Central memory CD8-positive, alpha-beta T cell (primary cell): Measurements from ENCODE around the gene JPH3.

Experiments used
- ATAC-seq: fragments of 150-1000 bp; cut with Tn5 transposase; replicated peaks from 2 replicates; pipeline ENCODE4 v1.10.0; 2022; ENCODE audit warnings: mild to moderate bottlenecking, moderate FRiP score, moderate number of reproducible peaks; ENCODE audit not compliant: poor library complexity, severe bottlenecking; ENCODE audit errors: extremely low read depth
- DNase-seq, 2 donors: peaks; one replicate each; pipeline ENCODE4 v3.0.0; 2021; ENCODE audit warnings: low spot score in 2 of 2
- H3K27ac Mint-ChIP-seq: one replicate; pipeline ENCODE4 v1.8.0; 2022; ENCODE audit warnings: low read depth, mild to moderate bottlenecking, moderate library complexity, mixed read lengths
- H3K27me3 Mint-ChIP-seq: one replicate; pipeline ENCODE4 v1.8.0; 2022; ENCODE audit warnings: mixed read lengths
- H3K36me3 Mint-ChIP-seq: one replicate; pipeline ENCODE4 v1.8.0; 2022; ENCODE audit warnings: mild to moderate bottlenecking, moderate library complexity, mixed read lengths; ENCODE audit not compliant: insufficient read depth
- H3K4me1 Mint-ChIP-seq: one replicate; pipeline ENCODE4 v1.8.0; 2022; ENCODE audit warnings: mixed read lengths
- H3K4me3 Mint-ChIP-seq: one replicate; pipeline ENCODE4 v1.8.0; 2022; ENCODE audit warnings: mild to moderate bottlenecking, moderate library complexity, mixed read lengths
- H3K9me3 Mint-ChIP-seq: one replicate; pipeline ENCODE4 v1.8.0; 2022; ENCODE audit warnings: mixed read lengths

Gene JPH3

DNA sequence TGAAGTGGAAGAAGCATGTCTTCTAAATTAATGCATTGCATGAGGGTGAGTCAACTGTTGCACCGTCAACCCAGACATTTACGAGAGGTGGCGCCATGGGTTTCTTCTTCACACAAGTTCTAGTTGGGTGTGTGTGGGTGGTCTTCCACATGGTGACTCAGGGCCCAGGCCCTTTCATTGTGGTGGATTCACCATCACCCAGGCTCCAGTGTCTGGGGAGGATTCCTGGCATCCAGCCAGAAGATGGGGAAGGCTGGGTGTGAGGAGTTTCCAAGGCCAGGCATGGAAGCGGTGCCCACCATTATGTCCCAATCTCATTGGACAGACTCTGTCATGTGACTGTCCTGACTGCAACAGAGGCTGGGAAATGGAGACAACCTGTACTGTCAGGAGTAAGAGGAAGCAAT lies 21.4 kb upstream of the JPH3 start:
- Mint-ChIP-seq H3K9me3 (no peaks in the 10 kb centered on the region), H3K36me3 (peaks cover 1% of the 10 kb centered on the region), H3K27ac (no peak overlapping the region), H3K27me3 (peaks cover 83% of the 10 kb centered on the region), H3K4me3 (no peak overlapping the region), H3K4me1 (no peaks in the 10 kb centered on the region)
- DNase-seq (no peak), ATAC-seq (no peak)

DNA sequence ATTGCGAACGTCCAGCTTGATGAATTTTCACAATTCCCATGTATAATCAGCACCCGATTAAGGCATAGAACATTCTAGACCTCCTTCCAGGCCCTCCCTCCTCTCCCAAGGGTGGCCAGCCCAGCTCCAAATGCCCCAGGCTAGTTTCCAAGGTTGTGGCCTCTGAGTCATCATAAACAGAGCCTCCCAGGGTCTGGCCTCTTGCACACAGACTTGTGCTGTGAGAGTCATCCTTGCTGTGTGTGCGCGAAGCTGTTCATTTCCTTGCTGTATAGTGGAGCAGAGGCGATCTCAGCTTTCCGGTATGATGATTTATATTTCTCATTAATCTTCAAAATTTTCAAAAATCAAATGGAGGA lies 20.5 kb upstream of the JPH3 start:
- DNase-seq: no peak

DNA sequence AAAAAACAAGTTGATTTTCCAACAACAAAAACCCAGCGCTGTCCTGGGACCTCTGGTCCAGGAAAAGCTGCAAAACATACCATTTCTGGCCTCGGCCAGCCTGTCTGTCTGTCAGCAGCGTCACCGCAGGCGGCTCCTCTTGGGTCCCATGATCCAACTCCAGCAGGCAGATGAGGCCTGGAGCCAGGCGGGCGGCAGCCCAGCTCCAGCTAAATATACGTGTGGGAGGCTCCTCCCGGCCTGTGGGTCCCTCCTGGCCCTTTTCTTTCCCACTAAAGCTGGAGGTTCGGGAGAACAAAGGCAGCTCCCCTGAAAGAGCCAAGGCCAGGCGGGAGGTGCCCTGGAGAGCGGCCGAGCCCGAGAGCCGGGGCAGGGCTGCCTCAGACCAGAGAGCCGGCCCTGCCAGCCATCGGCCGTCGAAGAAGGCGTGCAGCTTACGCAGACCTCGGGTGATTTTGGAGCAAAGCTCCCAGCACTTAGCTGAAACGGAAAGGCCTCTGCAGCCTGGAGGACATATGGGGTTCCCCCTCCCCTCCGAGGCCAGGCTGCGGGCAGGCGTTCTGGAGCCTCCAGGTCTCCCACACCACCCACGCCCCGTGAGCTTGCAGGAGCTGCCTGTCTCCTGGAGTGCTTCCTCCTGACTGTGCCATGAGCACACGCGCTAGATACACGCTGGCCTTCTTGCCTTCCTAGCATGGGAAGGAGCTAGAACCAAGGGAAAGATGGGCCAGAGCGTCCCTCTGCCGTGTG lies 19.9 kb upstream of the JPH3 start:
- no peaks in the 10 kb centered on the region for H3K9me3 Mint-ChIP-seq
- no peak overlapping the region for H3K4me3 Mint-ChIP-seq
- no peak overlapping the region for H3K27ac Mint-ChIP-seq
- DNase-seq: no peak
- H3K4me1 Mint-ChIP-seq: no peaks in the 10 kb centered on the region
- ATAC-seq: no peak
- peaks cover 82% of the 10 kb centered on the region for H3K27me3 Mint-ChIP-seq
- H3K36me3 Mint-ChIP-seq: peaks cover 1% of the 10 kb centered on the region

More for the DNA sequence above, 20.5 kb upstream of the JPH3 start:
- Mint-ChIP-seq H3K36me3 (peaks cover 1% of the 10 kb centered on the region), H3K27ac (no peak overlapping the region), H3K9me3 (no peaks in the 10 kb centered on the region), H3K4me1 (no peaks in the 10 kb centered on the region), H3K27me3 (peaks cover 84% of the 10 kb centered on the region), H3K4me3 (no peak overlapping the region)
- no peak for ATAC-seq

DNA sequence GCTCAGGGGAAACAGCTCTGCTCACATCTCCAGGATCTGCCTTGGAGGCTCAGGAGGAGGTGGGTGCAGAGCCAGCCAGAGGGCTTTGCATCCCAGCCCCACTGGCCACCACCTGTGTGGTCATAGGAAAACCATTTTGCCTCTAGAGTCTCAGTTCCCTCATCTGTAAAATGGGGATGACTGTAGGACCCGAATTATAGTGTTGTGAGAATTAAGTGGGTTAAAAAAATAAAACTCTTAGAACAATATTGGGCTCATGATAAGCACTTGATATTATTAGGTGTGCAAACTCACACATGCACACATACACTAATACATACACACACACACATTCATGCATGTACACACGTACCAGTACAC lies 19.4 kb upstream of the JPH3 start:
- Mint-ChIP-seq H3K27me3 (peaks cover 82% of the 10 kb centered on the region), H3K4me1 (no peaks in the 10 kb centered on the region), H3K9me3 (no peaks in the 10 kb centered on the region), H3K4me3 (no peak overlapping the region), H3K27ac (no peak overlapping the region), H3K36me3 (peaks cover 1% of the 10 kb centered on the region)
- DNase-seq (no peak), ATAC-seq (no peak)

DNA sequence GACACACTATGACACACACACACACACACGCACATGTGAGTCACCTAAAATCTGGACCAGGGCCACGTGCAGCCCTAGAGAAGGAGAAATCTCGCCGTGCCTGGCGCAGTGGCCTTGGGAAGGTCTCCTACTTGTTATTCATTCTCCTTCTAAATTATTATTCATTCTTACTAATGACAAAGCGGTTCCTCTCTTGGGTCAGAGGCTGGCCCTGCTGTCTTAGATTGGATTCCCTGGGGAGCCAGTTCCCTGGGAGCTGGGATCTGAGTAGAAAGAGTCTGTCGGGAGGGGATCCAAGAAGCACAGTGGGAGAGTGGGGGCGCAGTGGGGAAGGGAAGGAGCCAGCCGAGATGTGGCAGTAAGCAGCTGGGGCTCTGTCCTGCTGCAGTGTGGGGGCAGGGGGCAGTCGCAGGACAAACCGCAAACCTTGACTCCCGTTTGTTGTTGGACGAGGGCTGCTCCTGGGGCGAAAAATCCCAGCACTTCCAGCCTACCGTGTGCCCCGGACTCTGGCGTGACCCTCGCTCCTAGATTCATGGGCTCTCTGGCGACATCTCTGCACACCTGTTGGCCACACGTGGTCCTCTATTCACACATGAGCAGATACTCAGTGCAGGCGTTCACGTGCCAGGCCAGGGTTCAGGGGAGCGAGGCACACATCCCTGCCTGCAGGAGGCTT lies 18.7 kb upstream of the JPH3 start:
- H3K27ac Mint-ChIP-seq: no peak overlapping the region
- no peaks in the 10 kb centered on the region for H3K9me3 Mint-ChIP-seq
- peaks cover 1% of the 10 kb centered on the region for H3K36me3 Mint-ChIP-seq
- H3K27me3 Mint-ChIP-seq: peaks cover 76% of the 10 kb centered on the region
- H3K4me1 Mint-ChIP-seq: no peaks in the 10 kb centered on the region
- no peak for DNase-seq
- no peak for ATAC-seq
- H3K4me3 Mint-ChIP-seq: no peak overlapping the region

DNA sequence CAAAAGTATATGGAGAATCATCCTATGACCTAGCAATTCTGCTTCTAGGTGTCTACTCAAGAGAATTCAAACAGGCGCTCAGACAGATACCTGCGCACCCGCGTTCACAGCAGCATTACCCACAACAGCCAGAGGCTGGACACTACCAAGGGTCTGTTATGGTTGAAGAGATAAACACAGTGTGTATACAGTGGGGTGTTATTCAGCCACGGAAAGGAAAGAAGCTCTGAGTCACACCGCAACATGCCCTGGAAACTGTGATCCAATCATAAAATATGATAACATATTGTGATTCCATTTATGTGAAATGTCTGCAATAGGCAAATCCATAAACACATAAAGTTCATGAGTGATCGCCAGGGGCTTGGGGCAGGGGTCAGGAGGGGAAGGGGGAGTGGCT lies 18.0 kb upstream of the JPH3 start:
- Mint-ChIP-seq H3K27ac (no peak overlapping the region), H3K9me3 (no peaks in the 10 kb centered on the region), H3K36me3 (peaks cover 1% of the 10 kb centered on the region), H3K4me1 (no peaks in the 10 kb centered on the region), H3K4me3 (no peak overlapping the region), H3K27me3 (peaks cover 75% of the 10 kb centered on the region)
- ATAC-seq (no peak), DNase-seq (no peak)

DNA sequence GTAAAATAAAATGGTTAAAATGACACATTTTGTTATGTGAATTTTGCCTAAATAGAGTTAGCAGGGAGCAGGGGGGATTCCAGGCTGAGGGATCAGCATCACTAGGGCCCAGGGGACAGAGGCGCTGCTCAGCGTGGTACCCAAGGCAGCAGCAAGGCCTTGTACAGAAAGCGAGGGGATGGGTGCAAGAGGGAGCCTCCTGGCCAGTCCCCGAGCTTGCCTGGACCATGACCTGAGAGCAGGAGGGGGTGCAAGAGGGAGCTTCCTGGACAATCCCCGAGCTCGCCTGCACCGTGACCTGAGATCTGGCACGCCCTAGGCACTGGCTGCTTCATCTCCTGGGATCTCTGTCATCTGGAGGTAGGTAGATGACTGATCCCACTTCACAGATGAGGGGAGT lies 17.3 kb upstream of the JPH3 start:
- Mint-ChIP-seq H3K27ac (no peak overlapping the region), H3K36me3 (peaks cover 1% of the 10 kb centered on the region), H3K27me3 (peaks cover 72% of the 10 kb centered on the region), H3K9me3 (no peaks in the 10 kb centered on the region), H3K4me3 (no peak overlapping the region), H3K4me1 (no peaks in the 10 kb centered on the region)
- DNase-seq: no peak
- ATAC-seq: no peak

DNA sequence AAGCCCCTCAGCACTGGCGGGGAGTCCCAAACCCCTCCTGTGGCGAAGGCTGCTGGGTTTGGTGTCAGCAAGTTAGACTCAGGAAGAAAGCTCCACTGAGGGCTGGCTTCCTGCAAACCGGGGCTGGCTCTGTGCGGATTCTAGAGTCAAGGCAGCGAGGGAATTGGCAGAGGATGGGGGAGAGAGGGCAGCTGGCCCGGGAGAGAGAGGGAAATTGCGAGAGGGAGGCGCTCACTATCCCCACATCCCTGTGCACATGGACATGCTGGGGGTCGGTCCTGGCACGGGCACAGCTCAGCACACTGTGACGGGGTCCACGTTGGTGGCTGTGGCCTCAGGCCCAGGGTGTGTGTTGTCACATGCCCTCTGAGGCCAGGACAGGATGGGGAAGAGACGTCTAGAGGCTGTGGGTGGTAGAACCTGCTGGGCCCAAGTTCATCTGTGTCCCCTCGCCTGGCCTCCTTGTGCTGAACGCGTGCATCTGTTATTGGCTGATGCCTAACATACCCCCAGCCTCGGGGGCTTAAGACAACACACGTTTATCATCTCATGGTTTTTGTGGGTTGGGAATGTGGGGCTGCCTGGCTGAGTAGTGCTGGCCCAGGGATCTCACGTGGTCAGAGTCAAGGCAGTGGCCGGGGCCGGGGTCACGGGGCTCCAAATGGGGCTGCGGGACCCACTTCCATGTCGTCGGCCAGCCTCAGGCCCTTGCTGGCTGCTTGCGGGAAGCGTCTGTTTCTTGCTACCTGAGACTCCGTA lies 16.7 kb upstream of the JPH3 start:
- no peak for DNase-seq
- no peak for ATAC-seq
- peaks cover 65% of the 10 kb centered on the region for H3K27me3 Mint-ChIP-seq
- H3K36me3 Mint-ChIP-seq: no peaks in the 10 kb centered on the region
- no peak overlapping the region for H3K27ac Mint-ChIP-seq
- no peaks in the 10 kb centered on the region for H3K4me1 Mint-ChIP-seq
- no peaks in the 10 kb centered on the region for H3K9me3 Mint-ChIP-seq
- no peak overlapping the region for H3K4me3 Mint-ChIP-seq

DNA sequence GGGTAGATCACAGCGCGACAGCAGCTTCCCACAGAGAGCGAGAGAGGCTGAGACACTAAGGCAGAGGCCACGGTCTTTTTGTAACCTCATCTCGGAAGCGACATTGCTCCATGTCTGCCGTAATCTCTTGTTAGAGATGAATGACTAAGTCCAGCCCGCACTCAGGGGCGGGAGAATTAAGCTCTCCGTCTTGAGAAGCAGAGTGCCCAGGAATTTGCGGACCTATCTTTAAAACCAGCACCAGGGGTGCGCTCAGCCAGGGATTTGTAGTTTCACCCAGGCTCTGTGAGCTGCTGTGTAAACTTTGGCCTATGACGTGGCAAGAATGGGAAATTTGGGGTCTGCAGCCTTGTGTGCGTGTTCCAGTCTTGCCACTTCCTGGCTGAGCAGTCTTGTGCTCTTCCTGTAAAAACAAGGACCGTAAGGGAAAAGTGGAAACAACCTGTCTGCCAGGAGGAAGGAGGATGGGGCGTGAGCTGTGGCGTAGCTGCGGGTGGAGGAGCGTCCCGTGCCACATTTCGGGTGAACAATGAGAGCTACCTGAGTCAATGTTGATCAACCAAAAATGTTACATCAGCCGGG lies 16.0 kb upstream of the JPH3 start:
- H3K27ac Mint-ChIP-seq: no peak overlapping the region
- no peak for DNase-seq
- no peaks in the 10 kb centered on the region for H3K4me1 Mint-ChIP-seq
- no peaks in the 10 kb centered on the region for H3K9me3 Mint-ChIP-seq
- no peak for ATAC-seq
- H3K4me3 Mint-ChIP-seq: no peak overlapping the region
- no peaks in the 10 kb centered on the region for H3K36me3 Mint-ChIP-seq
- peaks cover 65% of the 10 kb centered on the region for H3K27me3 Mint-ChIP-seq

DNA sequence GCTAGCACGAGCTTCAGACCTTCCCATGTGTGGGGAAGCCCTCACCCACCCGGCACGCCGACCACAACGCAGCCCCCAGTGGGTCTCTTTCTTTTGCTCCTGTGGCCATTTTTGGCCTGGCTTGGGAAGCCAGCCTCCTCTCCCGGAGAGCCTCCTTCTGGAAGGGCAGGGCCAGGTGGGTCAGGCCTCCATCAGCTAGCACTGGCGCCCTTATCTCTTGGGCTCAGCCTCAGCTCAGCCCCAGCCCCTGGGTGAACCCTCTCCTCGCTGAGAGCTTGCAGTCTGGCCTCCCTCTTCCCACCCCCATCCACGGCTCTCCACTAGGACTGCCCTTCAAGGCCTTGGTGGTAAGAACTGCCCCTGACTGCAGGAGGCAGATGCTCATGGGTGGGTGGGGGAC lies 14.7 kb upstream of the JPH3 start:
- H3K9me3 Mint-ChIP-seq: no peaks in the 10 kb centered on the region
- H3K27me3 Mint-ChIP-seq: peaks cover 61% of the 10 kb centered on the region
- no peak overlapping the region for H3K27ac Mint-ChIP-seq
- no peaks in the 10 kb centered on the region for H3K4me1 Mint-ChIP-seq
- no peaks in the 10 kb centered on the region for H3K36me3 Mint-ChIP-seq
- ATAC-seq (no peak), DNase-seq (no peak)
- H3K4me3 Mint-ChIP-seq: no peak overlapping the region

DNA sequence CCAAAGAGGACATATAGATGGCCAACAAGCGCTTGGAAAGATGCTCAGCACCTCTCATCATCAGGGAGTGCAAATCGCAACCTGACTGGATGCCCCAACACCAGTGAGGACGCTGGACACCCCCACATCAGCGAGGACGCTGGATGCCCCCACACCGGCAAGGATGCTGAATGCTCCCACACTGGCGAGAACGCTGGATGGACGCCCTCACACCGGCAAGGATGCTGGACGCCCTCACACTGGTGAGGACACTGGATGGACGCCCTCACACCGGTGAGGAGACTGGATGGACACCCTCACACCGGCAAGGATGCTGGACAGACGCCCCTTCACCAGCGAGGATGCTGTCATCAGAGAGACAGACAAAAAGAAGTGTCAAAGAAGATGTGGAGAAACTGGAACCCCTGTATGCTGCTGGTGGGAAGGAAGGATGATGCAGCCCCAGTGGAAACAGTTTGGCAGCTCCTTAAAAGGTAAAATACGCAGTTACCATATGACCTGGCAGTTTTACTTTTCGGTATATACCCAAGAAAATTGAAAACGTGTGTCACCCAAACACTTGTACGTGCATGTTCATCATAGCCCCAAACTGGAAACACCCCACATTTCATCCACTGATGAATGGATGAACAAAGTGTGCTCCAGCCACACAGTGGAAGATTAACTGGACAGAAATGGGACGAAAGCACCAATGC lies 10.1 kb upstream of the JPH3 start:
- peaks cover 19% of the 10 kb centered on the region for H3K27me3 Mint-ChIP-seq
- no peak overlapping the region for H3K4me3 Mint-ChIP-seq
- ATAC-seq (no peak), DNase-seq (no peak)
- no peaks in the 10 kb centered on the region for H3K4me1 Mint-ChIP-seq
- H3K27ac Mint-ChIP-seq: no peak overlapping the region
- no peaks in the 10 kb centered on the region for H3K36me3 Mint-ChIP-seq
- H3K9me3 Mint-ChIP-seq: no peaks in the 10 kb centered on the region

DNA sequence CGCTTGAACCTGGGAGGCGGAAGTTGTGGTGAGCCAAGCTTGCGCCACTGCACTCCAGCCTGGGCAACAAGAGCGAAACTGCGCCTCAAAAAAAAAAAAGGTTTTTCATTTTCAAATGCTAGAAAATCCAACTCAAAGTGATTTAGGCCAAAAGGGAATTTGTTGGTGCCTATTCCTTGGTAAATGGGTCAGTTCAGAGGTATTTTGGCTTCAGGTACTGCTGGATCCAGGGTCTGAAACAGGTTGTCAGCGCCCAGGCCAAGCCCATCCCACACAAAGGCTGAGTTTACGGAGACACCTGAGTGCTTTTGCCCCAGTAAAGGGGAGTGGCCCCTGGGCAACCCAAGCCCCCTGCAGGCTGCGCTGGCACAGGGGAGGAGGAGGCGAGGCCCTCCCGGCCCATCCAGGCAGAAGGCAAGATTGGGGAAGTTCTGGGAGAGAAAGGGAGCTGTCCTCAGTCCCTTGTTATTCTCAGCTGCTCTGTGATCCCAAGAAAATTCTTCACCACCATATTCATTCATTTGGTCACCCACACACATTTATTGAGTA lies 8.5 kb upstream of the JPH3 start:
- Mint-ChIP-seq H3K4me1 (no peaks in the 10 kb centered on the region), H3K27me3 (peaks cover 18% of the 10 kb centered on the region), H3K27ac (no peak overlapping the region), H3K36me3 (no peaks in the 10 kb centered on the region), H3K4me3 (no peak overlapping the region), H3K9me3 (no peaks in the 10 kb centered on the region)
- DNase-seq (no peak), ATAC-seq (no peak)
